H1 (cell line): ENCODE measurements around the gene GPATCH4. TPM values are rescaled to one million over a fixed set of nuclear protein-coding genes. Genes with fewer than 3 reads are reported as not detected.

Experiments
- CHD7 ChIP-seq: fragments of 300-600 bp; sonication (generic); IDR thresholded peaks from 2 replicates; pipeline ENCODE4 v1.7.1; 2012; ENCODE audit warnings: low read length, moderate library complexity, mild to moderate bottlenecking, inconsistent platforms; ENCODE audit not compliant: insufficient replicate concordance
- CTBP2 ChIP-seq: IDR thresholded peaks from 2 replicates; pipeline ENCODE4 v1.7.0; 2011; ENCODE audit warnings: borderline replicate concordance, mild to moderate bottlenecking, moderate library complexity, mixed read lengths, low read length; ENCODE audit not compliant: insufficient read depth, insufficient read length
- HDAC6 ChIP-seq: IDR thresholded peaks from one replicate; pipeline ENCODE4 v1.7.1; 2012; ENCODE audit warnings: low read depth, mild to moderate bottlenecking, inconsistent platforms, low read length, moderate library complexity
- JUN ChIP-seq: IDR thresholded peaks from 2 replicates; pipeline ENCODE4 v1.6.1; 2011; ENCODE audit warnings: low read depth, mild to moderate bottlenecking, improper control_type of control experiment, low read length
- JUND ChIP-seq: IDR thresholded peaks from 2 replicates; pipeline ENCODE4 v1.6.1; 2011; ENCODE audit warnings: mild to moderate bottlenecking, improper control_type of control experiment, low read length
- MAFK ChIP-seq: IDR thresholded peaks from 2 replicates; pipeline ENCODE4 v1.6.1; 2012; ENCODE audit warnings: low read depth, mild to moderate bottlenecking, improper control_type of control experiment, low read length
- POLR2A ChIP-seq, 2 experiments: IDR thresholded peaks; 1 replicate in 1 of 2; 2 replicates in 1 of 2; pipeline ENCODE4 v1.6.1; 2011; ENCODE audit warnings: low read depth in 2 of 2, low read length in 2 of 2, mild to moderate bottlenecking in 2 of 2; ENCODE audit errors: control extremely low read depth in 1 of 2
- TCF12 ChIP-seq: IDR thresholded peaks from 2 replicates; pipeline ENCODE4 v1.6.1; 2011; ENCODE audit warnings: low read depth, mild to moderate bottlenecking, low read length
- USF2 ChIP-seq: IDR thresholded peaks from 2 replicates; pipeline ENCODE4 v1.6.1; 2011; ENCODE audit warnings: low read length, improper control_type of control experiment
- polyA plus RNA-seq, 7 experiments: library from polyadenylated mRNA; depleted of rRNA in 3 of 7; stranded (reverse) in 5 of 7; unstranded in 2 of 7; fragments of >200 nt in 5 of 7; fragments of 200-250 nt in 2 of 7; gene quantifications; 1 replicate in 5 of 7; 2 replicates in 1 of 7; 4 replicates in 1 of 7; pipeline versions ENCODE4 v1.2.1 to v1.2.3, GENCODE V29; 2011 to 2013; ENCODE audit warnings: missing spikeins in 2 of 7, mixed read lengths in 2 of 7
- total RNA-seq: library from RNA; stranded (reverse); fragmentation: NEBNext Ultra II Directional; extraction: Animal tissue kit (Norgen Biotek cat#: 25700); gene quantifications from 2 replicates; pipeline ENCODE4 v1.2.1, GENCODE V29; 2021

GPATCH4 gene
- total and polyA plus RNA-seq, 2 of the 8 experiments (the other 6 are each of a cell fraction or from before 2014, with no cell fraction given), result 20.5 to 47.9 TPM

GRCh38 chr1:156583821-156584622 lies 17.3 kb downstream of the GPATCH4 start (continued):
- no peak for TF ChIP-seq CTBP2
- no peak for TF ChIP-seq MAFK
- no peak for TF ChIP-seq TCF12
- no peak for TF ChIP-seq POLR2A (IDR thresholded peaks at IDR 0.05; ENCODE audit: control extremely low read depth in 1 of 2, low read depth in 2 of 2, low read length in 2 of 2)
- no peak for TF ChIP-seq HDAC6
- no peak for TF ChIP-seq USF2
- TF ChIP-seq CHD7, result no peak
- no peak for TF ChIP-seq JUND
- no peak for TF ChIP-seq JUN
